PC-3 (cell line): ENCODE results near the gene CSNK1D. TPM values are rescaled to one million over a fixed set of nuclear protein-coding genes. Genes with fewer than 3 reads are reported as not detected.

ENCODE experiments used
- ATAC-seq: fragments of 200-7000 bp; cut with Tn5 transposase; 2 replicates; pipeline ENCODE4 v1.9.1; 2020; ENCODE audit warnings: mild to moderate bottlenecking, moderate library complexity
- BruUV-seq: library from RNA; stranded (reverse); fragments of 400-500 nt; replicated peaks from 2 replicates; lab custom pipeline; 2021; lab: Mats Ljungman, UMichigan
- CTCF ChIA-PET: fragments of 300-600 bp; sonication (Branson Sonifier 250); formaldehyde crosslinking; loops from one replicate; lab custom pipeline; 2022; ENCODE audit warnings: antibody characterized with exemption; lab: Charles Lee
- POLR2A ChIA-PET: fragments of 300-600 bp; sonication (Branson Sonifier 250); formaldehyde crosslinking; loops from one replicate; lab custom pipeline; 2022; ENCODE audit warnings: antibody characterized with exemption; ENCODE audit not compliant: unreplicated experiment; lab: Charles Lee
- DNase-seq: peaks from one replicate; pipeline ENCODE4 v3.0.0-alpha.2; 2015
- H2AFZ ChIP-seq: fragments of 300-600 bp; sonication (generic); 2 replicates; pipeline ENCODE4 v1.6.0; 2016; ENCODE audit warnings: antibody characterized with exemption, low read length
- H3F3A ChIP-seq: fragments of 300-600 bp; sonication (generic); one replicate; pipeline ENCODE4 v1.6.0; 2017; ENCODE audit warnings: antibody characterized with exemption, low read length, control low read depth, mild to moderate bottlenecking; ENCODE audit not compliant: unreplicated experiment
- H3K27ac ChIP-seq: fragments of 300-600 bp; sonication (generic); 2 replicates; pipeline ENCODE4 v1.5.1; 2016; ENCODE audit warnings: mild to moderate bottlenecking, low read length
- H3K27me3 ChIP-seq: fragments of 300-600 bp; sonication (generic); 2 replicates; pipeline ENCODE4 v1.6.1; 2016; ENCODE audit warnings: low read length, mixed read lengths
- H3K36me3 ChIP-seq: fragments of 300-600 bp; sonication (generic); 2 replicates; pipeline ENCODE4 v1.6.1; 2016; ENCODE audit warnings: low read depth, mixed run types, low read length, mixed read lengths
- H3K4me1 ChIP-seq: fragments of 300-600 bp; sonication (generic); 2 replicates; pipeline ENCODE4 v1.5.1; 2016; ENCODE audit warnings: low read length; ENCODE audit not compliant: insufficient read depth
- H3K4me2 ChIP-seq: fragments of 300-600 bp; sonication (generic); 2 replicates; pipeline ENCODE4 v1.6.0; 2016; ENCODE audit warnings: low read length
- H3K4me3 ChIP-seq: fragments of 300-600 bp; sonication (generic); 2 replicates; pipeline ENCODE4 v1.5.1; 2016; ENCODE audit warnings: mild to moderate bottlenecking, low read length, mixed read lengths
- H3K79me2 ChIP-seq: fragments of 300-600 bp; sonication (generic); 2 replicates; pipeline ENCODE4 v1.6.1; 2017; ENCODE audit warnings: low read length, mixed read lengths
- H3K9ac ChIP-seq: fragments of 300-600 bp; sonication (generic); 2 replicates; pipeline ENCODE4 v1.6.0; 2016; ENCODE audit warnings: mild to moderate bottlenecking, low read length
- H3K9me2 ChIP-seq: fragments of 300-600 bp; sonication (generic); replicated peaks from 2 replicates; pipeline ENCODE4 v1.6.1; 2016; ENCODE audit warnings: mixed run types, low read length, mixed read lengths
- H3K9me3 ChIP-seq: fragments of 300-600 bp; sonication (generic); 2 replicates; pipeline ENCODE4 v1.6.1; 2016; ENCODE audit warnings: low read length, mixed read lengths
- H4K20me1 ChIP-seq: fragments of 300-600 bp; sonication (generic); 2 replicates; pipeline ENCODE4 v1.6.1; 2016; ENCODE audit warnings: low read length, mixed read lengths
- CTCF ChIP-seq: fragments of 300-600 bp; sonication (generic); conservative IDR thresholded peaks from 2 replicates; pipeline ENCODE4 v1.5.1; 2017; ENCODE audit warnings: antibody characterized with exemption, low read depth, mild to moderate bottlenecking, low read length
- EZH2 ChIP-seq: fragments of 300-600 bp; sonication (generic); IDR thresholded peaks from one replicate; pipeline ENCODE4 v1.6.1; 2017; ENCODE audit warnings: antibody characterized with exemption, mild to moderate bottlenecking, low read length; ENCODE audit not compliant: unreplicated experiment
- EZH2phosphoT487 ChIP-seq: fragments of 300-600 bp; sonication (generic); IDR thresholded peaks from 2 replicates; pipeline ENCODE4 v1.6.1; 2018; ENCODE audit warnings: mild to moderate bottlenecking, antibody characterized with exemption, low read length, borderline replicate concordance
- intact Hi-C: fragments of 100-400 bp; cut with micrococcal nuclease; formaldehyde crosslinking; loops from 2 replicates; pipeline ENCODE4 v1.9.0; 2023
- total RNA-seq: library from RNA; depleted of rRNA; stranded (reverse); fragments of >200 nt; gene quantifications from 2 replicates; pipeline ENCODE4 v1.2.3, GENCODE V29; 2014

The CSNK1D gene
- total RNA-seq, 1 experiment from 2014 or later: 58.6 TPM

DNA sequence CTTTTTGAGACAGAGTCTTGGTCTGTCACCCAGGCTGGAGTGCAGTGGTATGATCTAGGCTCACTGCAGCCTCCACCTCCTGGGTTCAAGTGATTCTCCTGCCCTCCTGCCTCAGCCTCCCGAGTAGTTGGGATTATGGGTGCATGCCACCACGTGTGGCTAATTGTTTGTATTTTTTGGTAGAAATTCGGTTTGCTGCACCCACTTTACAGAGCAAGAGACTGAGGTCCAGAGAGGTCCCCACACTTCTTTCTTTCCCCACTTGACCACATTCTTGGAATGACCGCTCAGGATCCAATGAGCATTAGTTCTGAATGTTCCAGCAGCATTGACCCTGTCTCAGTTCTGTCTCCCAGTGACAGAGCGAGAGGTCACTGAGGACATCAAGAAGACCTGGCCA lies 50.0 kb downstream of the CSNK1D start:
- H3K4me3 ChIP-seq: no peak overlapping the region
- no peak overlapping the region for H3K9ac ChIP-seq
- DNase-seq (no peak), ATAC-seq (no peak)
- no peak overlapping the region for H2AFZ ChIP-seq
- TF ChIP-seq EZH2: no peak
- TF ChIP-seq EZH2phosphoT487: no peak
- no peak for TF ChIP-seq CTCF
- ChIA-PET CTCF (no interaction called here), POLR2A (no interaction called here)
- H3K27me3 ChIP-seq: no peaks in the 10 kb centered on the region
- no peaks in the 10 kb centered on the region for H3K9me3 ChIP-seq
- intact Hi-C loops: no loop called here
- H3K79me2 ChIP-seq: peaks cover 5% of the 10 kb centered on the region
- peaks cover 5% of the 10 kb centered on the region for H3K4me1 ChIP-seq
- H3K27ac ChIP-seq: no peak overlapping the region
- H3K4me2 ChIP-seq: no peak overlapping the region
- BruUV-seq: no TSS peak
- no peaks in the 10 kb centered on the region for H4K20me1 ChIP-seq
- H3K9me2 ChIP-seq: no peaks in the 10 kb centered on the region
- H3K36me3 ChIP-seq: no peaks in the 10 kb centered on the region
- no peaks in the 10 kb centered on the region for H3F3A ChIP-seq

GRCh38 chr17:82222816-82223215 lies 50.7 kb downstream of the CSNK1D start:
- peaks cover 8% of the 10 kb centered on the region for H3K4me1 ChIP-seq
- no peaks in the 10 kb centered on the region for H3K79me2 ChIP-seq
- no peaks in the 10 kb centered on the region for H3K36me3 ChIP-seq
- no peaks in the 10 kb centered on the region for H4K20me1 ChIP-seq
- DNase-seq (no peak), ATAC-seq (no peak; the same call in 1 of the 2 replicates)
- no peak overlapping the region for H3K4me2 ChIP-seq
- H3K27me3 ChIP-seq: no peaks in the 10 kb centered on the region
- no peak overlapping the region for H3K27ac ChIP-seq
- H2AFZ ChIP-seq: no peak overlapping the region
- H3K4me3 ChIP-seq: no peak overlapping the region
- ChIA-PET CTCF (no interaction called here), POLR2A (no interaction called here)
- no TSS peak for BruUV-seq
- H3F3A ChIP-seq: no peaks in the 10 kb centered on the region
- no peak overlapping the region for H3K9ac ChIP-seq
- no peaks in the 10 kb centered on the region for H3K9me2 ChIP-seq
- intact Hi-C loops: no loop called here
- H3K9me3 ChIP-seq: no peaks in the 10 kb centered on the region
- TF ChIP-seq EZH2phosphoT487: no peak
- TF ChIP-seq CTCF: no peak
- TF ChIP-seq EZH2: no peak

GRCh38 chr17:82221341-82221902 lies 52.1 kb downstream of the CSNK1D start:
- peaks cover 22% of the 10 kb centered on the region for H3K4me1 ChIP-seq
- no peaks in the 10 kb centered on the region for H3K9me2 ChIP-seq
- no TSS peak for BruUV-seq
- no peak overlapping the region for H3K9ac ChIP-seq
- CTCF ChIA-PET: no interaction called here
- H3K27me3 ChIP-seq: no peaks in the 10 kb centered on the region
- no peak overlapping the region for H3K4me3 ChIP-seq
- no peaks in the 10 kb centered on the region for H3F3A ChIP-seq
- no peak overlapping the region for H3K4me2 ChIP-seq
- H3K27ac ChIP-seq: no peak overlapping the region
- no peak for TF ChIP-seq CTCF
- no peak for TF ChIP-seq EZH2
- TF ChIP-seq EZH2phosphoT487: no peak
- no peak for ATAC-seq
- H3K79me2 ChIP-seq: no peaks in the 10 kb centered on the region
- POLR2A ChIA-PET: no interaction called here
- H4K20me1 ChIP-seq: no peaks in the 10 kb centered on the region
- no peaks in the 10 kb centered on the region for H3K36me3 ChIP-seq
- DNase-seq: no peak
- intact Hi-C loops: no loop called here
- H2AFZ ChIP-seq: no peak overlapping the region
- H3K9me3 ChIP-seq: no peaks in the 10 kb centered on the region
